SU-DHL-6 (cell line): ENCODE measurements around the gene RASA3.

Source experiments
- CTCF ChIP-seq: fragments of 200-600 bp; sonication (generic); IDR thresholded peaks from one replicate; pipeline ENCODE4 v1.5.1; 2017; ENCODE audit warnings: antibody characterized with exemption, mild to moderate bottlenecking, low read length, moderate library complexity; ENCODE audit not compliant: insufficient read depth, poor library complexity, severe bottlenecking
- EZH2phosphoT487 ChIP-seq: fragments of 200-600 bp; sonication (generic), shearing (Covaris generic); conservative IDR thresholded peaks from 2 replicates; pipeline ENCODE4 v1.6.1; 2018; ENCODE audit warnings: mild to moderate bottlenecking, antibody characterized with exemption, low read length, moderate library complexity, mixed read lengths

- TF ChIP-seq CTCF (no peak), EZH2phosphoT487 (no peak)
Observed at GRCh38 chr13:113948034-113948742, 184.2 kb downstream of the RASA3 start.
